ENCODE measurements around the gene CGGBP1. TPM values are rescaled to one million over a fixed set of nuclear protein-coding genes. Genes with fewer than 3 reads are reported as not detected.
A peak's percentile ranks its signal among the peaks of the same experiment; 100 is the strongest.

The CGGBP1 gene
- polyA plus RNA-seq, 6 donors from 2014 or later: 99.4 to 145 (median 132) TPM

- Mint-ChIP-seq H3K4me3 (peak overlapping the region; percentile 86 to 100 (median 97)), H3K27ac (peak overlapping the region; percentile 40 to 98 (median 96)), H3K27me3 (no peaks in the 10 kb centered on the region), H3K9me3 (no peaks in the 10 kb centered on the region), H3K4me1 (peaks cover 31 to 56% (median 54%) of the 10 kb centered on the region in 3 donors), H3K36me3 (peaks cover 10 to 11% of the 10 kb centered on the region in 2 donors)
- ATAC-seq (ENCODE audit: low read depth in 2 of 2): no peak
- DNase-seq: peak; percentile 6
These were observed 770 bp upstream of the CGGBP1 start for GRCh38 chr3:88059380-88060170.

GRCh38 chr3:88058306-88058580 is 562 bp downstream of the CGGBP1 start:
- H3K27me3 Mint-ChIP-seq: no peaks in the 10 kb centered on the region
- H3K9me3 Mint-ChIP-seq: no peaks in the 10 kb centered on the region
- peak overlapping the region in 5 of 6 donors; percentile 68 to 98 (median 98) for H3K27ac Mint-ChIP-seq
- peaks cover 25 to 49% (median 47%) of the 10 kb centered on the region in 3 donors for H3K4me1 Mint-ChIP-seq
- peak overlapping the region; percentile 86 to 100 (median 97) for H3K4me3 Mint-ChIP-seq
- ATAC-seq (ENCODE audit: low read depth in 2 of 2) (no peak), DNase-seq (no peak)
- peaks cover 10 to 11% of the 10 kb centered on the region in 2 donors for H3K36me3 Mint-ChIP-seq

GRCh38 chr3:88057630-88058305 is 1.0 kb downstream of the CGGBP1 start:
- Mint-ChIP-seq H3K27me3 (no peaks in the 10 kb centered on the region), H3K27ac (peak overlapping the region; percentile 68 to 98 (median 92)), H3K36me3 (peaks cover 10 to 11% of the 10 kb centered on the region in 2 donors), H3K4me1 (peaks cover 25 to 49% (median 47%) of the 10 kb centered on the region in 3 donors), H3K4me3 (peak overlapping the region; percentile 86 to 100 (median 96)), H3K9me3 (no peaks in the 10 kb centered on the region)
- no peak for DNase-seq
- ATAC-seq (ENCODE audit: low read depth in 2 of 2): no peak

- DNase-seq (no peak), ATAC-seq (ENCODE audit: low read depth in 2 of 2) (no peak)
- H3K4me3 Mint-ChIP-seq: no peak overlapping the region
- no peaks in the 10 kb centered on the region for H3K27me3 Mint-ChIP-seq
- no peaks in the 10 kb centered on the region for H3K9me3 Mint-ChIP-seq
- no peaks in the 10 kb centered on the region for H3K36me3 Mint-ChIP-seq
- peak overlapping the region in 1 of 6 donors; percentile 25 for H3K27ac Mint-ChIP-seq
- peaks cover 4 to 10% (median 7%) of the 10 kb centered on the region in 3 donors for H3K4me1 Mint-ChIP-seq
These were observed 12.0 kb downstream of the CGGBP1 start for GRCh38 chr3:88046766-88047165.

GRCh38 chr3:88044411-88044810 is 14.4 kb downstream of the CGGBP1 start:
- DNase-seq (no peak), ATAC-seq (ENCODE audit: low read depth in 2 of 2) (no peak)
- Mint-ChIP-seq H3K36me3 (no peaks in the 10 kb centered on the region), H3K4me1 (peaks cover 4 to 5% (median 4%) of the 10 kb centered on the region in 3 donors), H3K4me3 (no peak overlapping the region), H3K9me3 (no peaks in the 10 kb centered on the region), H3K27me3 (no peaks in the 10 kb centered on the region), H3K27ac (peak overlapping the region in 1 of 6 donors; percentile 33)

GRCh38 chr3:88041005-88041404 is 17.8 kb downstream of the CGGBP1 start:
- no peaks in the 10 kb centered on the region for H3K4me1 Mint-ChIP-seq
- H3K36me3 Mint-ChIP-seq: no peaks in the 10 kb centered on the region
- no peak for ATAC-seq (ENCODE audit: low read depth in 2 of 2)

GRCh38 chr3:88040529-88040928 is 18.3 kb downstream of the CGGBP1 start:
- no peaks in the 10 kb centered on the region for H3K4me1 Mint-ChIP-seq
- H3K27me3 Mint-ChIP-seq: peaks cover 0 to 13% (median 0%) of the 10 kb centered on the region in 3 donors
- H3K9me3 Mint-ChIP-seq: no peaks in the 10 kb centered on the region
- H3K27ac Mint-ChIP-seq: no peak overlapping the region
- no peak for ATAC-seq (ENCODE audit: low read depth in 2 of 2)
- H3K36me3 Mint-ChIP-seq: no peaks in the 10 kb centered on the region
- H3K4me3 Mint-ChIP-seq: no peak overlapping the region
- DNase-seq: no peak

More at GRCh38 chr3:88041005-88041404, 17.8 kb downstream of the CGGBP1 start:
- no peak for DNase-seq
- Mint-ChIP-seq H3K27me3 (peaks cover 0 to 13% (median 0%) of the 10 kb centered on the region in 3 donors), H3K27ac (peak overlapping the region in 1 of 6 donors; percentile 31), H3K9me3 (no peaks in the 10 kb centered on the region), H3K4me3 (no peak overlapping the region)

GRCh38 chr3:88038566-88038965 is 20.2 kb downstream of the CGGBP1 start:
- H3K4me3 Mint-ChIP-seq: no peak overlapping the region
- no peak overlapping the region for H3K27ac Mint-ChIP-seq
- peaks cover 0 to 3% (median 0%) of the 10 kb centered on the region in 3 donors for H3K4me1 Mint-ChIP-seq
- no peaks in the 10 kb centered on the region for H3K9me3 Mint-ChIP-seq
- ATAC-seq (ENCODE audit: low read depth in 2 of 2) (no peak), DNase-seq (no peak)
- no peaks in the 10 kb centered on the region for H3K36me3 Mint-ChIP-seq
- H3K27me3 Mint-ChIP-seq: peaks cover 0 to 13% (median 0%) of the 10 kb centered on the region in 3 donors

- no peak for ATAC-seq (ENCODE audit: low read depth in 2 of 2)
- no peak overlapping the region for H3K27ac Mint-ChIP-seq
- H3K27me3 Mint-ChIP-seq: peaks cover 0 to 13% (median 0%) of the 10 kb centered on the region in 3 donors
- no peaks in the 10 kb centered on the region for H3K36me3 Mint-ChIP-seq
- no peaks in the 10 kb centered on the region for H3K9me3 Mint-ChIP-seq
- no peak for DNase-seq
- H3K4me3 Mint-ChIP-seq: no peak overlapping the region
- H3K4me1 Mint-ChIP-seq: peaks cover 11 to 20% (median 16%) of the 10 kb centered on the region in 3 donors
These were observed 22.6 kb downstream of the CGGBP1 start for GRCh38 chr3:88036221-88036620.

GRCh38 chr3:88034491-88035275 is 24.1 kb downstream of the CGGBP1 start:
- H3K36me3 Mint-ChIP-seq: no peaks in the 10 kb centered on the region
- ATAC-seq (ENCODE audit: low read depth in 2 of 2) (no peak), DNase-seq (no peak)
- peaks cover 16 to 24% (median 18%) of the 10 kb centered on the region in 3 donors for H3K4me1 Mint-ChIP-seq
- H3K27ac Mint-ChIP-seq: peak overlapping the region in 3 of 6 donors; percentile 2 to 37 (median 9)
- peak overlapping the region in 1 of 8 donors; percentile 23 for H3K4me3 Mint-ChIP-seq
- peaks cover 0 to 13% (median 0%) of the 10 kb centered on the region in 3 donors for H3K27me3 Mint-ChIP-seq
- H3K9me3 Mint-ChIP-seq: no peaks in the 10 kb centered on the region

- no peaks in the 10 kb centered on the region for H3K9me3 Mint-ChIP-seq
- ATAC-seq (ENCODE audit: low read depth in 2 of 2) (no peak), DNase-seq (no peak)
- H3K4me1 Mint-ChIP-seq: peaks cover 18 to 27% (median 22%) of the 10 kb centered on the region in 3 donors
- peak overlapping the region in 3 of 8 donors; percentile 5 to 9 (median 6) for H3K4me3 Mint-ChIP-seq
- peaks cover 0 to 13% (median 0%) of the 10 kb centered on the region in 3 donors for H3K27me3 Mint-ChIP-seq
- H3K36me3 Mint-ChIP-seq: no peaks in the 10 kb centered on the region
- H3K27ac Mint-ChIP-seq: peak overlapping the region in 4 of 6 donors; percentile 3 to 61 (median 26)
These were observed 25.0 kb downstream of the CGGBP1 start for GRCh38 chr3:88033808-88034207.

GRCh38 chr3:88033079-88033478 is 25.7 kb downstream of the CGGBP1 start:
- Mint-ChIP-seq H3K27me3 (peaks cover 0 to 11% (median 0%) of the 10 kb centered on the region in 3 donors), H3K27ac (peak overlapping the region in 4 of 6 donors; percentile 2 to 89 (median 56)), H3K4me3 (peak overlapping the region in 2 of 8 donors; percentile 50 to 79), H3K4me1 (peaks cover 18 to 27% (median 22%) of the 10 kb centered on the region in 3 donors), H3K9me3 (no peaks in the 10 kb centered on the region), H3K36me3 (no peaks in the 10 kb centered on the region)
- ATAC-seq (ENCODE audit: low read depth in 2 of 2): no peak
- no peak for DNase-seq

GRCh38 chr3:88032245-88032644 is 26.6 kb downstream of the CGGBP1 start:
- Mint-ChIP-seq H3K4me3 (peak overlapping the region; percentile 61 to 92 (median 78)), H3K4me1 (peaks cover 18 to 27% (median 22%) of the 10 kb centered on the region in 3 donors), H3K27ac (peak overlapping the region in 5 of 6 donors; percentile 1 to 93 (median 89)), H3K9me3 (no peaks in the 10 kb centered on the region), H3K27me3 (peaks cover 0 to 6% (median 0%) of the 10 kb centered on the region in 3 donors), H3K36me3 (no peaks in the 10 kb centered on the region)
- no peak for DNase-seq
- ATAC-seq (ENCODE audit: low read depth in 2 of 2): no peak
